Stimulated activated CD8-positive, alpha-beta memory T cell treated with anti-CD3 and anti-CD28 coated beads, Interleukin-7, amount 100 ng/mL, for 48 hours (primary cell): ENCODE results near the gene VWA2.

Experiments used
- DNase-seq, 2 donors: peaks; one replicate each; pipeline ENCODE4 v3.0.0-alpha.2; 2020; ENCODE audit warnings: low read depth in 1 of 2; ENCODE audit errors: extremely low read depth in 1 of 2

The VWA2 gene

DNA sequence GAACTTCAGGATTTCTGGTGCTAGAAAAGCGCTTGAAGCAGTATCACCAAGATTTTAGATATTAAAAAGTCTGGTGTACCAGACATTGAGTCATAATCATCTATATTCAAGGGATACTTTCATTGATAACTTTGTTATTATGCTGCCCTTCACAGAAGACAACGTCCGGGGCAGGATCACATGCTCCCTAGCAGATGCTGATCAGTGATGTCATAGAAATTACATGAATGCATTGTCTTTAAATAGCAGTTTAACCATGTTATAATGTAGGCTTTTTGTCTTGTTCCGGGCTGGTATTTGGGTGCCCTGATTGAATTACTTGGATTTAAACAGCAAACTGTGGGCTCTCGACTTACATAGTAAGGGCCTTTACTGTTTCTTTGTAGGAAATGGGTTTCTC is 54.0 kb downstream of the VWA2 start:
- DNase-seq, result no peak

DNA sequence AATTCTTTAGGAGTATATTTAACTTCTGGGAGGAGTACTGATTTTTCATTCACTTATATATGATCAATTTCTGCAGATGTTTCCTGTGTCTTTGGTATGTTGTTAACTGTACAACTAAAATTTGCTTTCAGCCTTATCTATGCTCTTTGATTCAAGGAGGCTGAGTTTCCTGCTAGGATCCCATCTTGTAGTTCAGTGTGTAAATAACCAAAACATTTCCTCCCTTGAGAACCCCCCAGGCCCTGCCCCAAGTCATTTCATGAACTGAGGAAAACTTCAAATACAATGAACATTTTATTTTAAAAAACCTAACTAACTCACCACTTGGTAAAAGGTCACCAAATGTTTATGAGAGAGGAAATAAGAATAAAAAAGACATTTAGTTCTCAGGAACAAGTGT is 55.5 kb downstream of the VWA2 start:
- DNase-seq, result no peak

DNA sequence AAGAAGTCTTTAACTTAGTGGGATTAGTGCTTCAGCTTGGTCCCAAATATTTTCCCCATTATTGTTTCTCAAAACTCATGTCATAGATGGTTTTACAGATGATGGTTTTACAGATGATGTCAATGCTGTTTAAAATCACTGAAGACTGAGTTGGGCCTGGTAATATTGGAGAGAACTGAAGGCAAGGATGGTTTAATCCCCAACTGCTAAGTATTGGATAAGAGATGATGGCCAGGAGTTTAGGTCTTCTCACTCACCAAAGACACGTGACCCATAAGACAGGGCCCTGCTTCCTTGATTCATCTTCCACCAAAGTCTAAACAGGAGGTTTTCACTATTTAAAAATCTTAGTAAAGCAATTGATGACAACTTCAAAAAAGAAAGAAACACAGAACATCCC is 56.3 kb downstream of the VWA2 start:
- DNase-seq, result no peak

DNA sequence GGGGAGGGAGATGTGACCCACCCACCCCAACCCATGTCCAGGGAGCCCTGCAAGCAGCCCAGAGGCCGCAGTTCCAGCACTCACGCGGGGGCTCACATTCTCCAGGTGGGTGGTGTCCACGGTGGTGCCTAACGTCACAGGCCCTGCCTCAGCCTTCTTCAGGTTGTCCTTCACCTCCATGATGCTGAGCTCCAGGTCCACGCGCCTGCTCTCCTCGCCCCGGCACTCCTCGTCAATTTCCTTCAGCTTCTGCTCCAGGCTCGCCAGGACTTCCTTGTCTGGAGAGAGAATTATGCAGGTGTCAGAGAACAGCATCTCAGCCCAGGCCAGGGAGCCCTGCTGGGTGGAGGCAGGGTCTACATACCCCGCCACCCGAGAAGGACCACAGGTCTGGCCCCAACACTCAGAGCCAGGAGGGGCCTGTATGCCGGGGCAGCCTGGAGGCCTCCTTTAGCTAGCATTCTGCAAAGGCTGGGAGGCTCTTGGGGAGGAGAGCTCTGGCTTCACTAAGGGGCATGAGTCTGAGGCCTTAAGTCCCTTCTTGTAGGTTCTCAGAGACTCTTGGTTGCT is 58.2 kb downstream of the VWA2 start:
- no peak for DNase-seq

GRCh38 chr10:114300036-114300645 is 61.1 kb downstream of the VWA2 start:
- DNase-seq, result no peak

DNA sequence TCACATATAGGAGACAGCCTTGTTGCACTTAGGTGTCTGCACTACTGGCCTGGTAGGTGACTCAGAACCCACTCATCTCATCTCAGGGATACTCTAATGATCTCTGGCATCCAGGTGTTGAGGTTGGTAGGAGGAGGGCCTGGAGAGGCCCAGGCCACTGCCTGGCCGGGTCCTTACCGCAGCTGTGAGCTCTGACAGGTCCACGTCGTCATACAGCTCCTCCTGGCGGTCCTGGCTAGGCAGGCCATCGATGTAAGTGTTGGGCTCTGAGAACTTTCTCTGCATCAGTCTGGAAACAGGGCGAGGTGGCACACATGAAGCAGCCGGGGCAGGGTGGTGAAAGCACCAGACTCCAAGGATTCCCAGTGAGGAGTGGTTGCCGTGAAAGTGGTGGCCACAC is 62.1 kb downstream of the VWA2 start:
- DNase-seq, result no peak

GRCh38 chr10:114301951-114302710 is 63.1 kb downstream of the VWA2 start:
- DNase-seq, result no peak

GRCh38 chr10:114303556-114303955 is 64.5 kb downstream of the VWA2 start:
- no peak for DNase-seq

GRCh38 chr10:114304017-114304570 is 65.0 kb downstream of the VWA2 start:
- peak; percentile 45 to 64 for DNase-seq

DNA sequence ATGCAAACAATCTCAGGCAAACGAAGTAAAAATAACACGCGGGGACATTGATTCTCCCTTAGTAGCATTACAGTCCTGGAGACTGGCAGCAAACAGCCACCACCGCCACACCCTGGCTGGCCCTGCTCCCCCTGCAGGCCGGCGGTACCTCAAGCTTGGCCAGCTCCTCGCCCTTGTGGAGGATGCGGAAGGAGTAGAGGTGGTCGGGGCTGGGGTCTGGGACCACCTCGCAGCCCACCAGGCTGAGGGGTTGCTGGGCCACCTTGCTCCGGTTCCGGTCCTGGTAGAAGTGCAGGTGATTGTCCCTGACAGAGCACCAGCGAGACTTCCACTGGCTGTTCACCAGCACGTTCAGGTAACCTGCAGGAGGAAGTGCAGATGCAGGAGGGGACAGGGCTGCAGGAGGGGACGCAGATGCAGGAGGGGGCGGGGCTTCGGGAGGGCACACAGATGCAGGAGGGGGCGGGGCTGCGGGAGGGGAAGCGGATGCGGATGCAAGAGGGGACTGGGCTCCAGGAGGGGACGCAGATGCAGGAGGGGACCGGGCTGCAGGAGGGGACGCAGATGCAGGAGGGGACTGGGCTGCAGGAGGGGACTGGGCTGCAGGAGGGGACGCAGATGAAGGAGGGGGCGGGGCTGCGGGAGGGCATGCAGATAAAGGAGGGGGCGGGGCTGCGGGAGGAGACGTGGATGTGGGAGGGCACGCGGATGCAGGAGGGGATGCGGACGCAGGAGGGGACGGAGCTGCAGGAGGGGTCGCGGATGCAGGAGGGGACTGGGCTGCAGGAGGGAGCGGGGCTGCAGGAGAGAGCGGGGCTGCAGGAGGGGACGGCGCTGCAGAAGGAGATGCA is 65.7 kb downstream of the VWA2 start:
- peak; percentile 37 to 53 for DNase-seq

DNA sequence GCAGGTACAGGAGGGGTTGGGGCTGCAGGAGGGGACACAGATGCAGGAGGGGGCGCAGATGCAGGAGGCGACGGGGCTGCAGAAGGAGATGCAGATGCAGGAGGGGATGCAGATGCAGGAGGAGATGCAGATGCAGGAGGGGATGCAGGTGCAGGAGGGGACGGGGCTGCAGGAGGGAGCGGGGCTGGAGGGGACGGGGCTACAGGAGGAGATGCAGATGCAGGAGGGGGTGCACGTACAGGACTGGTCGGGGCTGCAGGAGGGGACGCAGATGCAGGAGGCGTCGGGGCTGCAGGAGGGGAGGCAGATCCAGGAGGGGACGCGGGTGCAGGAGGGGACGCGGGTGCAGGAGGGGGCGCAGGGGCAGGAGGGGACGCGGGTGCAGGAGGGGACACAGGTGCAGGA is 66.5 kb downstream of the VWA2 start:
- DNase-seq, result no peak

DNA sequence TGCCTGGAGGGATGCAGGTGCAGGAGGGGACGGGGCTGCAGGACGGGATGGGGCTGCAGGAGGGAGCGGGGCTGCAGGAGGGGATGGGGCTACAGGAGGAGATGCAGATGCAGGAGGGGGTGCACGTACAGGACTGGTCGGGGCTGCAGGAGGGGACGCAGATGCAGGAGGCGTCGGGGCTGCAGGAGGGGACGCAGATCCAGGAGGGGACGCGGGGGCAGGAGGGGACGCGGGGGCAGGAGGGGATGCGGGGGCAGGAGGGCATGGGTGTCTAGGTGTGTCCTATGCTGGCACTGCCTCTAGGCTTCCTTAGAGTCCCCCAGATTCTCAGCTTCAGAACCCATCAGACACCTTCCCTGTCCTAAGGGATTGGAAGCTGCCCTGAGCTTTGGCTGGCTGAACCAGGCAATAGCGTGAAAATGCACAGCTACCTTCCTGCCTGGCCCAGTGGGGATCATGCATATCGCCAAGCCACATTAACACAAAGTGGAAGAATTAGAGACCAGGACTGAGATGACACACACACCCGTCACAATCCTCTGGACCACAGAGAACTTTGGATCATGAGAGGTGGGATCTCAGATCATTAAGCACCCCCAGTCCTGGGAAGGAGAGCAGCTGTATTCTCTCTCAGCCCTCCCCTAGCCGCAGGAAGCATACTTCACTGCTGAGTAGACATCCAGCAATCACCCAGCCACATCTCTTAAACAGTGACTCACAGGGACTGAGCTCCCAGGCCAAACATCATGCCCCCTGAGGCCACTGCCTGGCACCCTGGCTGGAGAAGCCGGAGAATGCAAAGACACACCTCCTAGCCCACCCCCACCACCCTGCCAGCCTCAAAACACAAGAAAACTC is 67.3 kb downstream of the VWA2 start:
- no peak for DNase-seq

- no peak for DNase-seq
Observed at GRCh38 chr10:114307731-114308130, 68.7 kb downstream of the VWA2 start.

- DNase-seq, result no peak
Observed at GRCh38 chr10:114308531-114309363, 69.7 kb downstream of the VWA2 start.

DNA sequence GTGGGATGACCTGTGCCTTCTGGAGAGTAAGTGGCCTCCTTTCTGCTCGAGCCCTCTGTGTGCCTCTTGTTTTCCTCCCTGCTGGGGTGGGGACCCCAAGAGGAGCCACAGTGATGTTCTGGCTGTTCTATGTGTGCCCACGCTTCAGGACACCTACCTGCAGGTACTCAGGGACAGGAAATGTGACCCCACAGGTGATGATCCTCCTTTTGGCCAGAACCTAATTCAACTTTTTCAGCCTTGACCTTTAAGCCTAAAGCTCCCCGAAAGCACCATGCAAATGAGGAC is 70.3 kb downstream of the VWA2 start:
- DNase-seq, result no peak

DNA sequence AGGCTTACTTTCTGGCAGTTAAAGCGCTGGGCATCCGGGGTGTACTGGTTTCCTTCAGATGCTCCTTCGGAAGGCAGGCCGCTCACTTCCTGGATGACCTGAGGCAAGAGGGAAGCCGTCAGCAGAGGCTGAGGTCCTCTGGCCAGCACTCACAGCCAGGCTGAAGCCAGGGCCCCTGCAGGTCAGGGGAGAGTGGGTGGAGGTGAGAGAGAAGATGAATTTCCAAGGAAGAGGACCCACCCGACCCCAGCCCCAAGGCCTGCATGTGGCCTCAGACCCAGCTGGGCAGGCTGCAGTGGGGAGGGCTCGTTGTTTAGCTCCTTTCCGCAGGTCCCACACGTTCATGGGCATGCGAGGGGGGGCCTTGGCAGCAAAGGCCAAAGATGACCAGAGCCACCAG is 71.3 kb downstream of the VWA2 start:
- DNase-seq, result no peak

DNA sequence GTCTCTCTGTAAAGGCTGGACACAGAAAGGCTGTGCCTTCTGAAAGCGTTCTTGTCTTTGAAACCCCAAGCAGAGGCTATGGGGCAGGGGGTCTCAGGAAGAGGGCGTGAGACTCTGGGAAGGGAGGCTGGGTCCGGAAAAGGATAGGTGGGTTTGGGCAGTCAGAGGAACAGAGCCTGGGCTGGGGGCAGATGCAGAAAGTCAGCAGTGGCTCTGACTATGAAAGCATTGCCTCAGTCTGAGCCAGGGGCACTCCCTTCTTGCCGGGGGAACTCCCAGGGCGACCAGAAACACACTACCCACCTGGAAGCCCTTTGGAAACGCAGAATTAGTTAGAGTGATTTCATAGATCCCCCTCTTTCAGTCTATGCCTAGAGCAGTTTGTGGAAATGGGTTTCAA is 72.0 kb downstream of the VWA2 start:
- DNase-seq, result no peak

GRCh38 chr10:114311496-114312209 is 72.6 kb downstream of the VWA2 start:
- DNase-seq, result no peak

GRCh38 chr10:114313139-114313538 is 74.1 kb downstream of the VWA2 start:
- no peak for DNase-seq
